HepG2 (cell line): ENCODE data around the gene ITPRIP. TPM values are rescaled to one million over a fixed set of nuclear protein-coding genes. Genes with fewer than 3 reads are reported as not detected.

ENCODE experiments used
- ARHGAP35 ChIP-seq: sonication (generic); formaldehyde crosslinking; IDR thresholded peaks from 2 replicates; pipeline ENCODE4 v1.9.0; 2022; ENCODE audit warnings: mild to moderate bottlenecking, inconsistent platforms, moderate library complexity, missing genetic modification reagents, borderline replicate concordance
- ATF7 ChIP-seq, 2 experiments: fragments of 450-650 bp in 1 of 2; sonication (generic) in 1 of 2; formaldehyde crosslinking in 1 of 2; IDR thresholded peaks; 2 replicates each; pipeline versions ENCODE4 v1.4.0 to v1.6.1; 2016 to 2020; ENCODE audit warnings: antibody characterized with exemption in 1 of 2, mild to moderate bottlenecking in 1 of 2, missing genetic modification reagents in 1 of 2
- BCL3 ChIP-seq: sonication (generic); formaldehyde crosslinking; IDR thresholded peaks from 2 replicates; pipeline ENCODE4 v1.5.1; 2020; ENCODE audit warnings: mild to moderate bottlenecking, missing genetic modification reagents, moderate library complexity
- CEBPB ChIP-seq: IDR thresholded peaks from 2 replicates; pipeline ENCODE4 v1.6.1; 2011; ENCODE audit warnings: low read depth, low read length, improper control_type of control experiment, borderline replicate concordance
- DR1 ChIP-seq: sonication (generic); formaldehyde crosslinking; IDR thresholded peaks from 2 replicates; pipeline ENCODE4 v1.8.0; 2021; ENCODE audit warnings: mild to moderate bottlenecking, missing genetic modification reagents, inconsistent platforms
- GATAD2A ChIP-seq: IDR thresholded peaks from 2 replicates; pipeline ENCODE4 v1.6.1; 2016
- HOXA3 ChIP-seq: sonication (generic); formaldehyde crosslinking; IDR thresholded peaks from 2 replicates; pipeline ENCODE4 v1.5.0; 2020; ENCODE audit warnings: missing genetic modification reagents
- PRDM15 ChIP-seq: sonication (generic); formaldehyde crosslinking; IDR thresholded peaks from 2 replicates; pipeline ENCODE4 v1.4.0; 2020; ENCODE audit warnings: missing genetic modification reagents
- ZFP37 ChIP-seq: sonication (generic); formaldehyde crosslinking; IDR thresholded peaks from 2 replicates; pipeline ENCODE4 v1.4.0; 2020; ENCODE audit warnings: missing genetic modification reagents, borderline replicate concordance
- ZNF235 ChIP-seq: sonication (generic); formaldehyde crosslinking; IDR thresholded peaks from 2 replicates; pipeline ENCODE4 v1.8.1; 2023; ENCODE audit warnings: mild to moderate bottlenecking, missing genetic modification reagents, borderline replicate concordance
- ZNF260 ChIP-seq: sonication (generic); formaldehyde crosslinking; IDR thresholded peaks from 2 replicates; pipeline ENCODE4 v1.4.0; 2020; ENCODE audit warnings: missing genetic modification reagents, low read depth, mild to moderate bottlenecking, borderline replicate concordance
- polyA plus RNA-seq, 8 experiments: library from polyadenylated mRNA; depleted of rRNA in 3 of 8; stranded (reverse) in 7 of 8; unstranded in 1 of 8; fragments of >200 nt; fragmentation: Illumina TruSeq in 4 of 8; extraction: Trizol in 4 of 8; gene quantifications; 2 replicates each; pipeline versions ENCODE4 v1.2.1 to v1.2.3, GENCODE V29; 2011 to 2016; ENCODE audit warnings: low read depth in 4 of 8, missing spikeins in 1 of 8, mixed read lengths in 1 of 8; ENCODE audit not compliant: insufficient read depth in 1 of 8
- total RNA-seq, 5 experiments: library from RNA; depleted of rRNA; stranded (reverse); fragments of >200 nt; fragmentation: Illumina TruSeq; extraction: Trizol; gene quantifications; 2 replicates each; pipeline ENCODE4 v1.2.3, GENCODE V29; 2016; ENCODE audit warnings: low read depth in 1 of 5
- TF ChIP-seq, protein P1 (sequence below): sonication (generic); formaldehyde crosslinking; IDR thresholded peaks from 2 replicates; pipeline ENCODE4 v1.5.0; 2020; ENCODE audit warnings: mild to moderate bottlenecking, missing genetic modification reagents
- TF ChIP-seq, protein P2 (sequence below): IDR thresholded peaks from 2 replicates; pipeline ENCODE4 v1.6.1; 2016; ENCODE audit warnings: mild to moderate bottlenecking
- TF ChIP-seq, protein P3 (sequence below): sonication (generic); formaldehyde crosslinking; IDR thresholded peaks from 2 replicates; pipeline ENCODE4 v1.4.0; 2020; ENCODE audit warnings: missing genetic modification reagents, borderline replicate concordance

The ITPRIP gene
- total and polyA plus RNA-seq, 2 of the 13 experiments (the other 11 are each of a cell fraction or from before 2014, with no cell fraction given): 1.00 to 2.8 TPM

DNA sequence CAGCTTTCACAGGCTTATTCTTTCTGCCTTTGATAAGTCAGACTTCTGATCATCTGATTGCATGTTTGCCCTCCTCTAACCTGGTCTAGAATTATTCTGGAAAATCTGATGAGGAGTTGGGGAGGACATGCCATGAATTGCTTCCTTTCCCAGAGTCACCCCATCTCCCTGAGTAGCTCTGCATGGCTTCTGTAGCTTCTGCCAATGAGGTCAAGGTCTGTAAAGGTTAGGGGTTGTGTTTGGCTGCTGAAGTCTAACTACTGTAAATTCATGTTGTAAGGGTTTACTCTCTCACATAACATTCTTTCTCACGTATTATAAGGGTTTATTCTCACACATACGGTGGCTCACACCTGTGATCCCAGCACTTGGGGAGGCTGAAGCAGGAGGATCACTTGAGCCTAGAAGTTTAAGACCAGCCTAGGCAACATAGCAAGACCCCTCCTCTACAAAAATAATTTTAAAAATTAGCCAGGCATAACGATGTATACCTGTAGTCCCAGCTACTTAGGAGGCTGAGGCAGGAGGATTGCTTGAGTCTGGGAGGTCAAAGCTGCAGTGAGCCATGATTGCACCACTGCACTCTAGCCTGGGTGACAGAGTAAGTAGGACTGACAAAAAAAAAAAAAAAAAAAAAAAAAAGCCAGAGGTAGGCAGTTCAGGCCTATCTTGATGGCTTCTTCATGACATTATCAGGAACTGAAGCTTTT lies 58.6 kb downstream of the ITPRIP start (continued):
- TF ChIP-seq, protein P1, sequence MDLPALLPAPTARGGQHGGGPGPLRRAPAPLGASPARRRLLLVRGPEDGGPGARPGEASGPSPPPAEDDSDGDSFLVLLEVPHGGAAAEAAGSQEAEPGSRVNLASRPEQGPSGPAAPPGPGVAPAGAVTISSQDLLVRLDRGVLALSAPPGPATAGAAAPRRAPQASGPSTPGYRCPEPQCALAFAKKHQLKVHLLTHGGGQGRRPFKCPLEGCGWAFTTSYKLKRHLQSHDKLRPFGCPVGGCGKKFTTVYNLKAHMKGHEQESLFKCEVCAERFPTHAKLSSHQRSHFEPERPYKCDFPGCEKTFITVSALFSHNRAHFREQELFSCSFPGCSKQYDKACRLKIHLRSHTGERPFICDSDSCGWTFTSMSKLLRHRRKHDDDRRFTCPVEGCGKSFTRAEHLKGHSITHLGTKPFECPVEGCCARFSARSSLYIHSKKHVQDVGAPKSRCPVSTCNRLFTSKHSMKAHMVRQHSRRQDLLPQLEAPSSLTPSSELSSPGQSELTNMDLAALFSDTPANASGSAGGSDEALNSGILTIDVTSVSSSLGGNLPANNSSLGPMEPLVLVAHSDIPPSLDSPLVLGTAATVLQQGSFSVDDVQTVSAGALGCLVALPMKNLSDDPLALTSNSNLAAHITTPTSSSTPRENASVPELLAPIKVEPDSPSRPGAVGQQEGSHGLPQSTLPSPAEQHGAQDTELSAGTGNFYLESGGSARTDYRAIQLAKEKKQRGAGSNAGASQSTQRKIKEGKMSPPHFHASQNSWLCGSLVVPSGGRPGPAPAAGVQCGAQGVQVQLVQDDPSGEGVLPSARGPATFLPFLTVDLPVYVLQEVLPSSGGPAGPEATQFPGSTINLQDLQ (CRISPR knock-in tag): no peak
- TF ChIP-seq ATF7 (IDR thresholded peaks at IDR 0.05) (no peak), ATF7 (CRISPR knock-in tag; IDR thresholded peaks at IDR 0.05) (no peak), PRDM15 (no peak), ZNF235 (CRISPR knock-in tag) (no peak), BCL3 (CRISPR knock-in tag) (no peak), GATAD2A (no peak), ZFP37 (CRISPR knock-in tag) (no peak), CEBPB (no peak), ARHGAP35 (CRISPR knock-in tag) (no peak), ZNF260 (CRISPR knock-in tag) (no peak), DR1 (no peak), HOXA3 (peak; percentile 22; the same call in 1 of the 2 replicates)
- TF ChIP-seq, protein P2, sequence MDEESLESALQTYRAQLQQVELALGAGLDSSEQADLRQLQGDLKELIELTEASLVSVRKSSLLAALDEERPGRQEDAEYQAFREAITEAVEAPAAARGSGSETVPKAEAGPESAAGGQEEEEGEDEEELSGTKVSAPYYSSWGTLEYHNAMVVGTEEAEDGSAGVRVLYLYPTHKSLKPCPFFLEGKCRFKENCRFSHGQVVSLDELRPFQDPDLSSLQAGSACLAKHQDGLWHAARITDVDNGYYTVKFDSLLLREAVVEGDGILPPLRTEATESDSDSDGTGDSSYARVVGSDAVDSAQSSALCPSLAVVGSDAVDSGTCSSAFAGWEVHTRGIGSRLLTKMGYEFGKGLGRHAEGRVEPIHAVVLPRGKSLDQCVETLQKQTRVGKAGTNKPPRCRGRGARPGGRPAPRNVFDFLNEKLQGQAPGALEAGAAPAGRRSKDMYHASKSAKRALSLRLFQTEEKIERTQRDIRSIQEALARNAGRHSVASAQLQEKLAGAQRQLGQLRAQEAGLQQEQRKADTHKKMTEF (CRISPR knock-in tag): no peak
- TF ChIP-seq, protein P3, sequence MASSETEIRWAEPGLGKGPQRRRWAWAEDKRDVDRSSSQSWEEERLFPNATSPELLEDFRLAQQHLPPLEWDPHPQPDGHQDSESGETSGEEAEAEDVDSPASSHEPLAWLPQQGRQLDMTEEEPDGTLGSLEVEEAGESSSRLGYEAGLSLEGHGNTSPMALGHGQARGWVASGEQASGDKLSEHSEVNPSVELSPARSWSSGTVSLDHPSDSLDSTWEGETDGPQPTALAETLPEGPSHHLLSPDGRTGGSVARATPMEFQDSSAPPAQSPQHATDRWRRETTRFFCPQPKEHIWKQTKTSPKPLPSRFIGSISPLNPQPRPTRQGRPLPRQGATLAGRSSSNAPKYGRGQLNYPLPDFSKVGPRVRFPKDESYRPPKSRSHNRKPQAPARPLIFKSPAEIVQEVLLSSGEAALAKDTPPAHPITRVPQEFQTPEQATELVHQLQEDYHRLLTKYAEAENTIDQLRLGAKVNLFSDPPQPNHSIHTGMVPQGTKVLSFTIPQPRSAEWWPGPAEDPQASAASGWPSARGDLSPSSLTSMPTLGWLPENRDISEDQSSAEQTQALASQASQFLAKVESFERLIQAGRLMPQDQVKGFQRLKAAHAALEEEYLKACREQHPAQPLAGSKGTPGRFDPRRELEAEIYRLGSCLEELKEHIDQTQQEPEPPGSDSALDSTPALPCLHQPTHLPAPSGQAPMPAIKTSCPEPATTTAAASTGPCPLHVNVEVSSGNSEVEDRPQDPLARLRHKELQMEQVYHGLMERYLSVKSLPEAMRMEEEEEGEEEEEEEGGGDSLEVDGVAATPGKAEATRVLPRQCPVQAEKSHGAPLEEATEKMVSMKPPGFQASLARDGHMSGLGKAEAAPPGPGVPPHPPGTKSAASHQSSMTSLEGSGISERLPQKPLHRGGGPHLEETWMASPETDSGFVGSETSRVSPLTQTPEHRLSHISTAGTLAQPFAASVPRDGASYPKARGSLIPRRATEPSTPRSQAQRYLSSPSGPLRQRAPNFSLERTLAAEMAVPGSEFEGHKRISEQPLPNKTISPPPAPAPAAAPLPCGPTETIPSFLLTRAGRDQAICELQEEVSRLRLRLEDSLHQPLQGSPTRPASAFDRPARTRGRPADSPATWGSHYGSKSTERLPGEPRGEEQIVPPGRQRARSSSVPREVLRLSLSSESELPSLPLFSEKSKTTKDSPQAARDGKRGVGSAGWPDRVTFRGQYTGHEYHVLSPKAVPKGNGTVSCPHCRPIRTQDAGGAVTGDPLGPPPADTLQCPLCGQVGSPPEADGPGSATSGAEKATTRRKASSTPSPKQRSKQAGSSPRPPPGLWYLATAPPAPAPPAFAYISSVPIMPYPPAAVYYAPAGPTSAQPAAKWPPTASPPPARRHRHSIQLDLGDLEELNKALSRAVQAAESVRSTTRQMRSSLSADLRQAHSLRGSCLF (CRISPR knock-in tag): no peak
